B cell (primary cell): ENCODE measurements around the gene TBCD. TPM values are rescaled to one million over a fixed set of nuclear protein-coding genes. Genes with fewer than 3 reads are reported as not detected.

ENCODE experiments used
- ATAC-seq: fragments of 200-7000 bp; cut with Tn5 transposase; one replicate; pipeline ENCODE4 v1.10.0; 2021; ENCODE audit warnings: low read depth, mild to moderate bottlenecking, moderate number of reproducible peaks, moderate library complexity
- CTCF ChIA-PET: fragments of 350-600 bp; sonication (Branson Sonifier 250); formaldehyde crosslinking; loops from one replicate; lab custom pipeline; 2021; ENCODE audit warnings: antibody characterized with exemption, inconsistent platforms; lab: Charles Lee
- POLR2A ChIA-PET: fragments of 350-600 bp; sonication (Branson Sonifier 250); formaldehyde crosslinking; loops from one replicate; lab custom pipeline; 2021; ENCODE audit warnings: antibody characterized with exemption; lab: Charles Lee
- DNase-seq: peaks from one replicate; pipeline ENCODE4 v3.0.0; 2013
- H2AFZ ChIP-seq: 2 replicates; pipeline ENCODE4 v1.6.1; 2012; ENCODE audit warnings: mild to moderate bottlenecking, low read depth, low read length; ENCODE audit not compliant: insufficient read depth, poor library complexity, severe bottlenecking
- H3K27ac ChIP-seq, 2 donors: 1 replicate in 1 of 2; 2 replicates in 1 of 2; pipeline ENCODE4 v1.5.1; 2012 to 2013; ENCODE audit warnings: low read length in 2 of 2, mild to moderate bottlenecking in 2 of 2, moderate library complexity in 1 of 2
- H3K27me3 ChIP-seq, 4 experiments: fragments of 200-600 bp in 1 of 4; sonication (generic) in 1 of 4; replicated peaks in 1 of 4; 1 replicate in 2 of 4; 2 replicates in 2 of 4; pipeline versions ENCODE4 v1.6.1 to v1.7.0; 2013 to 2016; ENCODE audit warnings: low read length in 3 of 4, mild to moderate bottlenecking in 2 of 4, mixed read lengths in 1 of 4, moderate library complexity in 1 of 4; ENCODE audit not compliant: insufficient read depth in 4 of 4, control insufficient read depth in 3 of 4; ENCODE audit errors: control extremely low read depth in 1 of 4
- H3K36me3 ChIP-seq, 2 experiments: replicated peaks in 1 of 2; 1 replicate in 1 of 2; 2 replicates in 1 of 2; pipeline versions ENCODE4 v1.6.1 to v1.7.1; 2013; ENCODE audit warnings: low read length in 1 of 2; ENCODE audit not compliant: insufficient read depth in 2 of 2, control insufficient read depth in 1 of 2; ENCODE audit errors: control extremely low read depth in 1 of 2, extremely low read depth in 1 of 2
- H3K4me1 ChIP-seq, 2 donors: fragments of 200-600 bp in 1 of 2; sonication (generic) in 1 of 2; 1 replicate in 1 of 2; 2 replicates in 1 of 2; pipeline versions ENCODE4 v1.5.1 to v1.6.1; 2013 to 2017; ENCODE audit warnings: low read length in 2 of 2; ENCODE audit not compliant: control insufficient read depth in 2 of 2, insufficient read depth in 2 of 2
- H3K4me2 ChIP-seq: replicated peaks from 2 replicates; pipeline ENCODE3; 2012; ENCODE audit warnings: mild to moderate bottlenecking, low read depth, low read length; ENCODE audit not compliant: poor library complexity, severe bottlenecking
- H3K4me3 ChIP-seq, 5 experiments: fragments of 200-600 bp in 1 of 5; sonication (generic) in 1 of 5; 1 replicate in 3 of 5; 2 replicates in 2 of 5; pipeline versions ENCODE4 v1.5.1 to v1.7.0; 2011 to 2016; ENCODE audit warnings: low read length in 4 of 5, mild to moderate bottlenecking in 4 of 5, low read depth in 2 of 5, control low read depth in 1 of 5, moderate library complexity in 1 of 5; ENCODE audit not compliant: insufficient read depth in 1 of 5; ENCODE audit errors: control extremely low read depth in 1 of 5, extremely low read depth in 1 of 5
- H3K79me2 ChIP-seq: fragments of 200-600 bp; sonication (generic); one replicate; pipeline ENCODE4 v1.6.0; 2016; ENCODE audit warnings: low read length; ENCODE audit not compliant: control insufficient read depth, insufficient read depth
- H3K9ac ChIP-seq: fragments of 200-600 bp; sonication (generic); 2 replicates; pipeline ENCODE4 v1.6.1; 2017; ENCODE audit warnings: mild to moderate bottlenecking, low read length, moderate library complexity
- H3K9me3 ChIP-seq, 3 donors: one replicate each; pipeline versions ENCODE4 v1.6.1 to v1.7.1; 2013; ENCODE audit warnings: low read length in 2 of 3; ENCODE audit not compliant: control insufficient read depth in 2 of 3, insufficient read depth in 1 of 3; ENCODE audit errors: control extremely low read depth in 1 of 3
- H4K20me1 ChIP-seq: 2 replicates; pipeline ENCODE4 v1.6.0; 2012; ENCODE audit warnings: mild to moderate bottlenecking, low read length; ENCODE audit not compliant: insufficient read depth, control insufficient read depth, poor library complexity, severe bottlenecking
- H3K27ac Mint-ChIP-seq: one replicate; pipeline ENCODE4 v1.8.0; 2021; ENCODE audit warnings: mixed read lengths
- H3K27me3 Mint-ChIP-seq: one replicate; pipeline ENCODE4 v1.8.0; 2021; ENCODE audit warnings: mixed read lengths
- H3K4me1 Mint-ChIP-seq: one replicate; pipeline ENCODE4 v1.8.0; 2021; ENCODE audit warnings: mixed read lengths
- H3K4me3 Mint-ChIP-seq: one replicate; pipeline ENCODE4 v1.8.0; 2021; ENCODE audit warnings: mixed read lengths
- H3K9me3 Mint-ChIP-seq: one replicate; pipeline ENCODE4 v1.8.0; 2022; ENCODE audit warnings: mixed read lengths; ENCODE audit not compliant: insufficient read depth
- CTCF ChIP-seq: fragments of 200-600 bp; IDR thresholded peaks from one replicate; pipeline ENCODE4 v1.8.0; 2022; ENCODE audit warnings: antibody characterized with exemption, mild to moderate bottlenecking
- EZH2 ChIP-seq: IDR thresholded peaks from 2 replicates; pipeline ENCODE4 v1.6.1; 2012; ENCODE audit warnings: borderline replicate concordance, low read depth, mild to moderate bottlenecking, moderate library complexity, low read length; ENCODE audit not compliant: insufficient read depth, poor library complexity, severe bottlenecking
- WGBS: methylation state at CpG from one replicate; pipeline ENCODE4 v1.1.5; 2013; ENCODE audit warnings: missing lambda C conversion rate; ENCODE audit not compliant: insufficient coverage; 5-methylcytosine and 5-hydroxymethylcytosine counted together
- intact Hi-C: fragments of 100-400 bp; cut with micrococcal nuclease; formaldehyde crosslinking; loops from one replicate; pipeline ENCODE4 v1.10.0; 2022
- polyA plus RNA-seq: library from polyadenylated mRNA; depleted of rRNA; stranded (reverse); fragments of >200 nt; gene quantifications from 2 replicates; pipeline ENCODE4 v1.2.3, GENCODE V29; 2012
- total RNA-seq, 2 donors: library from RNA; stranded (reverse); fragments of 120-200 nt in 1 of 2; gene quantifications; 1 replicate in 1 of 2; 2 replicates in 1 of 2; pipeline versions ENCODE4 v1.2.3 to v1.2.4, GENCODE V29; 2013 to 2022

Gene TBCD
- total and polyA plus RNA-seq, 2 donors (not counting 1 experiment from before 2014, with no cell fraction given), result 60.8 to 101 TPM

GRCh38 chr17:82979718-82980117, 227.9 kb downstream of the TBCD start:
- ChIA-PET CTCF (interaction anchor here (0.5 to 1.8 kb wide), 4 partner anchors 9 to 69 kb away, joined by 3 to 5 read pairs (median 3); no protein-coding TSS in a partner anchor), POLR2A (no interaction called here)
- no peak overlapping the region for H3K4me2 ChIP-seq
- H3K9me3 ChIP-seq, result peaks cover 0 to 8% (median 0%) of the 10 kb centered on the region in 3 donors
- Mint-ChIP-seq H3K4me3 (no peak overlapping the region), H3K27me3 (no peaks in the 10 kb centered on the region), H3K4me1 (peaks cover 28% of the 10 kb centered on the region), H3K27ac (peak overlapping the region; percentile 17), H3K9me3 (no peaks in the 10 kb centered on the region)
- ATAC-seq (no peak), DNase-seq (no peak)
- WGBS, result no CpG with 5 or more reads among the region's 1 CpG
- H3K27ac ChIP-seq, result peak overlapping the region in 1 of 2 donors; percentile 67
- intact Hi-C loops, result loop anchor here (10.0 kb wide), 1 partner anchor 65 kb away; no protein-coding TSS in a partner anchor
- H3K4me3 ChIP-seq, result no peak overlapping the region
- H3K27me3 ChIP-seq, result no peaks in the 10 kb centered on the region
- H2AFZ ChIP-seq, result no peak overlapping the region
- H4K20me1 ChIP-seq, result no peaks in the 10 kb centered on the region
- H3K36me3 ChIP-seq, result no peaks in the 10 kb centered on the region
- H3K79me2 ChIP-seq, result no peaks in the 10 kb centered on the region
- TF ChIP-seq EZH2 (no peak), CTCF (no peak)
- no peak overlapping the region for H3K9ac ChIP-seq
- peaks cover 23 to 33% of the 10 kb centered on the region in 2 donors for H3K4me1 ChIP-seq

- no peak overlapping the region for H3K4me3 Mint-ChIP-seq
- Histone ChIP-seq H2AFZ (no peak overlapping the region), H3K27ac (no peak overlapping the region), H3K9me3 (peaks cover 0 to 8% (median 0%) of the 10 kb centered on the region in 3 donors), H3K4me1 (peaks cover 25 to 34% of the 10 kb centered on the region in 2 donors), H3K4me3 (no peak overlapping the region), H3K9ac (no peak overlapping the region), H3K79me2 (no peaks in the 10 kb centered on the region), H3K36me3 (no peaks in the 10 kb centered on the region), H3K4me2 (no peak overlapping the region), H4K20me1 (no peaks in the 10 kb centered on the region), H3K27me3 (no peaks in the 10 kb centered on the region)
- peaks cover 33% of the 10 kb centered on the region for H3K4me1 Mint-ChIP-seq
- CTCF ChIA-PET, result no interaction called here
- DNase-seq (no peak), ATAC-seq (peak; percentile 66)
- peak overlapping the region; percentile 46 for H3K27ac Mint-ChIP-seq
- intact Hi-C loops, result loop anchor here (10.0 kb wide), 1 partner anchor 64 kb away; no protein-coding TSS in a partner anchor
- TF ChIP-seq CTCF, result no peak
- no peak for TF ChIP-seq EZH2
- H3K9me3 Mint-ChIP-seq, result no peaks in the 10 kb centered on the region
- no peaks in the 10 kb centered on the region for H3K27me3 Mint-ChIP-seq
- POLR2A ChIA-PET, result no interaction called here
- 0% methylated on average over 1 of the region's 9 CpGs for WGBS
Measured at GRCh38 chr17:82980632-82981031, 228.8 kb downstream of the TBCD start.
